ENCODE measurements around the gene ZNF778.

Gene ZNF778

DNA sequence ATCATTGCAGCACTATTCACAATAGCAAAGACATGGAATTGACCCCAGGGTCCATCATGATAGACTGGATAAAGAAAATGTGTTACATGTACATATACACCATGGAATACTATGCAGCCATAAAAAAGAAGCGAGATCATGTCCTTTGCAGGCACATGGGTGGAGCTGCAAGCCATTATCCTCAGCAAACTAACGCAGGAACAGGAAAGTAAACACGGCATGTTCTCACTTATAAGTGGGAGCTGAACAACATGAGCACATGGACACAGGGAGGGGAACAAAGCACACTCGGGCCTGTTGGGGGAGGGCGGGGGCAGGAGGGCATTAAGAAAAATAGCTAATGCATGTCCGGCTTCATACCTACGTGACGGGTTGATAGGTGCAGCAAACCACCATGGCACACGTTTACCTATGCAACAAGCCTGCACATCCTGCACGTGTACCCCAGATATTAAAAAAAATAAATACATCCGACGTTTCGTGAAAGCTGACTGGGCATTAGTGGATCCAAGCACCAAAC, 28.9 kb downstream of the ZNF778 start:
- peaks cover 2% of the 10 kb centered on the region; the same call in 1 of the 2 replicates for H3K4me1 ChIP-seq (ENCODE audit: control insufficient read depth, insufficient read depth, low read length)
- CTCF ChIA-PET: interaction anchor here (0.7 to 2.2 kb wide), 3 partner anchors 39 to 224 kb away, joined by 3 to 9 read pairs (median 4); no protein-coding TSS in a partner anchor
- POLR2A ChIA-PET: interaction anchor here (1.0 to 1.5 kb wide), 4 partner anchors 19 to 43 kb away, joined by 3 to 9 read pairs (median 4); partner anchors contain the start of gene ZNF778

More for the DNA sequence above, 28.9 kb downstream of the ZNF778 start:
- Histone ChIP-seq H3K4me3 (ENCODE audit: low read depth, low read length) (peak overlapping the region; percentile 40; the same call in 1 of the 2 replicates), H3K9me3 (ENCODE audit: control insufficient read depth, insufficient read depth, low read depth, low read length) (no peaks in the 10 kb centered on the region), H3K27ac (ENCODE audit: extremely low read depth, low read depth, low read length) (no peak overlapping the region; the same call in 1 of the 2 replicates), H3K36me3 (ENCODE audit: control insufficient read depth in 2 of 2, insufficient read depth in 1 of 2, low read length in 2 of 2) (no peaks in the 10 kb centered on the region)
- TF ChIP-seq ZNF585B (tag by site-specific recombination; IDR thresholded peaks at IDR 0.05) (no peak), OSR2 (tag by site-specific recombination; IDR thresholded peaks at IDR 0.05) (no peak), WT1 (tag by site-specific recombination; IDR thresholded peaks at IDR 0.05) (no peak), SP2 (tag by site-specific recombination; IDR thresholded peaks at IDR 0.05) (no peak), ZNF558 (tag by site-specific recombination; IDR thresholded peaks at IDR 0.05) (no peak), ZNF155 (tag by site-specific recombination; IDR thresholded peaks at IDR 0.05) (no peak), AEBP2 (tag by site-specific recombination; IDR thresholded peaks at IDR 0.05; ENCODE audit: borderline replicate concordance) (no peak), ZNF148 (tag by site-specific recombination; IDR thresholded peaks at IDR 0.05; ENCODE audit: borderline replicate concordance) (no peak), ZBTB49 (tag by site-specific recombination; IDR thresholded peaks at IDR 0.05; ENCODE audit: low read depth) (no peak), ZNF561 (tag by site-specific recombination; IDR thresholded peaks at IDR 0.05; ENCODE audit: borderline replicate concordance) (no peak), ZNF146 (tag by site-specific recombination; IDR thresholded peaks at IDR 0.05) (peak; percentile 99), SCRT2 (tag by site-specific recombination; IDR thresholded peaks at IDR 0.05) (no peak), ZSCAN16 (tag by site-specific recombination; IDR thresholded peaks at IDR 0.05) (no peak), HOXA7 (CRISPR knock-in tag; IDR thresholded peaks at IDR 0.05; ENCODE audit: borderline replicate concordance) (no peak), GLIS1 (tag by site-specific recombination; IDR thresholded peaks at IDR 0.05) (no peak), ZNF24 (tag by site-specific recombination; IDR thresholded peaks at IDR 0.05) (no peak), ZNF174 (tag by site-specific recombination; IDR thresholded peaks at IDR 0.05) (0 out of 2 replicates have a peak, but pooled peaks have one; percentile 18), ZNF791 (tag by site-specific recombination; IDR thresholded peaks at IDR 0.05) (no peak)
- TF ChIP-seq, protein P1, sequence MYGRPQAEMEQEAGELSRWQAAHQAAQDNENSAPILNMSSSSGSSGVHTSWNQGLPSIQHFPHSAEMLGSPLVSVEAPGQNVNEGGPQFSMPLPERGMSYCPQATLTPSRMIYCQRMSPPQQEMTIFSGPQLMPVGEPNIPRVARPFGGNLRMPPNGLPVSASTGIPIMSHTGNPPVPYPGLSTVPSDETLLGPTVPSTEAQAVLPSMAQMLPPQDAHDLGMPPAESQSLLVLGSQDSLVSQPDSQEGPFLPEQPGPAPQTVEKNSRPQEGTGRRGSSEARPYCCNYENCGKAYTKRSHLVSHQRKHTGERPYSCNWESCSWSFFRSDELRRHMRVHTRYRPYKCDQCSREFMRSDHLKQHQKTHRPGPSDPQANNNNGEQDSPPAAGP (tag by site-specific recombination; IDR thresholded peaks at IDR 0.05): no peak
- TF ChIP-seq, protein P2, sequence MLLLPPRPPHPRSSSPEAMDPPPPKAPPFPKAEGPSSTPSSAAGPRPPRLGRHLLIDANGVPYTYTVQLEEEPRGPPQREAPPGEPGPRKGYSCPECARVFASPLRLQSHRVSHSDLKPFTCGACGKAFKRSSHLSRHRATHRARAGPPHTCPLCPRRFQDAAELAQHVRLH (tag by site-specific recombination; IDR thresholded peaks at IDR 0.05): peak; percentile 91
